NCI-H774 (cell line): ENCODE data around the gene SLC7A6.

Experiments
- DNase-seq: peaks from one replicate; lab custom pipeline; 2025; lab: John Stamatoyannopoulos, UW

Gene SLC7A6

DNA sequence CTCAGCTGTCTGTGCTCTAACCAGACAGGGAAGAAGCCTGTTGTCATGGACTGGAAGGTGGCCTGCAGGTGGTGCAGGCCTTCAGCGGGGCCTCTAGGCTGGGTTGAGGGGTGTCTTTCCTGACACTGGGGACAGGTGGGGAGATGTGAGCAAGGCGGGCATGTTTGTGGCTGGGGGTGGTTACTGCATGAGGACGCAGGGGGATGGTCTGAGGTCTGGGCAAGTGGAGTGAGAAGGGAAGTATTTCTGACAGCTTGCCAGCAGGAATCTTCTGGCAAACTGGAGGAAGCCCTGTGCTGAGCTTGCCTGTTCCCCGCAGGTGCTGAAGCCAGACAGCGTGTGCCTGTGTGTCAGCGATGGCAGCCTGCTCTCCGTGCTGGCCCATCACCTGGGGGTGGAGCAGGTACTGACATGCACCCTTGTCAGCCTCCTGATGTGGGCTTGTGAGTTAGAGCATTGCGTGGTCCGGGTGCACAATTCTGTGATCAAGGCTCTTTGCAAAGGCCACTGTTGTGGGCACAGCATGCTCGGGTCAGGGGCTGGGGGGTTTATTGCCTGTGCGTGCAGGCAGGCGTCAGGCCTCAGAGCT, 82.7 kb downstream of the SLC7A6 start:
- no peak for DNase-seq

DNA sequence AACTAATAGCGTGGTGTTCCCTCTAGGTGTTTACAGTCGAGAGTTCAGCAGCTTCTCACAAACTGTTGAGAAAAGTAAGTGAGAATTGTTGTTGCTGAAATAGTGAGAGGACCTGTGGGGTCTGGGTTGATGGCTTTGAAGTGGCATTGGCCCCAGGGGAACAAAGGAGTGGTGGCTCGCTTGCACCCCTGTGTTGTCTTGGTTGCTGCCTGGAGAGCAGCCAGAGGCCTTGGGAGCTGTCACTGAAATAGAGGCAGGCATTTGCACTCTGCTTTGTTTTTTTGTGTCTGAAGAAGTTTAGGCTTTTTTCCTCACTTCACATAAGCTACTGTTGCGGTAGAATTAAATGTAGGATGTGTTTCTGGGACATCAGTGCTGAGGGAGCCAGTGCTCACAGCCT, 83.3 kb downstream of the SLC7A6 start:
- no peak for DNase-seq

DNA sequence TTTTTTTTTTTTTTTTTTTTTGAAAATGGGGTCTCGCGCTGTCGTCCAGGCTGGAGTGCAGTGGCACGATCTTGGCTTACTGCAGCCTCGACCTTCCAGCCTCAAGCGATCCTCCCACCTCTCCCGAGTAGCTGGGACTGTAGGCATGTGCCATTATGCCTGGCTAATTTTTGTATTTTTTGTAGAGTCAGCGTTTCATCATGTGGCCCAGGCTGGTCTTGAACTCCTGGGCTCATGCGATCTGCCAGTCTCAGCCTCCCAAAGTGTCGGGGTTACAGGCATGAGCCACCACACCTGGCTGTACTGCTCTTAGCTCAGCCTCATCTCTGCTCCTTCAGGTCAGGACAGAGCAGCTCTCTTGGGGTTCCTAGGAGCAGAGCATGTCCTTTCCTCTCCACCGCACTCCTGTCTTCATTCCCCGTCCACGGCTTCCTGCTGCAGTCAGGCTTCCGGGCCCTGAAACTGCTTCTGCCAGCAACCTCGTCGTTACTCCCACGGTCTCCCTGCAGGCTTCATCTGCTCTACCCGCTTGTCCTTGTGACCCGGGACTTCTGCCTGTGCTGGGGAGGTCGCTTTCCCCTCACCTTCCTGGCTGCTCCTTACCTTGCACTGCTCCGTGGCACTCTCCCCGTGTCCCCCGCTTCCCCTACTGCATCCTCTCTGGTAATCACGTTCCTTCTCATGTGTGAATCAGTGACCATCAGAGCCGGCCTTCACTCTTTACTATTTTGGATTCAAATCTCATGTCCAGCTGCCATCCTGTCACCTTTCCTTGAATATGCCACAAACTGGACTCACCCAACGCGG, 84.5 kb downstream of the SLC7A6 start:
- DNase-seq, result no peak

DNA sequence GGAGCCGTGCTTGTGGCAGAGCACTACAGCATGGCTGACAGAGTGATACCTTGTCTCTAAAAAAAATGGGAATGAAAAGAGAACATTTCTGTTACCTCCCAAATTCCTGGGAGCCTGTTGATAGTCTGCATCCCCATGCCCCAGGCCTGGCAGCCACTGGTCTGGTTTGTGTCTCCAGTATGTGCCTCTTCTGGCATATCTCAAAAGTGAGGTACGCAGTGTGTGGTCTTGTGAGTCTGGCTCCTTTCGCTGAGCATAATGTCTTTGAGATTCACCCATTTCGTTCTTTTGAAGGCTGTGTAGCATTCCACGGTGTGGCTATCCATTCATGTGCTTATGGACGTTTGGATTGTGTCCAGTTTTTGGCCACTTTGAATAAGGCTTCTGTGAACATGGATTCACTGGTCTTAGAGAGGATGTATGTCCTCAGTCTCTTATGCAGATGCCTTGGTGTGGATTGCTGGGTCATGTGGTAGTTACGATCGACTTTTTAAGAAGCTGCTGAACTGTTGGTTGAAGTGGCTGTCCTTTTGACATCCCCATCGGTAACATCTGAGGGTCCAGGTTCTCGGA, 85.6 kb downstream of the SLC7A6 start:
- no peak for DNase-seq

DNA sequence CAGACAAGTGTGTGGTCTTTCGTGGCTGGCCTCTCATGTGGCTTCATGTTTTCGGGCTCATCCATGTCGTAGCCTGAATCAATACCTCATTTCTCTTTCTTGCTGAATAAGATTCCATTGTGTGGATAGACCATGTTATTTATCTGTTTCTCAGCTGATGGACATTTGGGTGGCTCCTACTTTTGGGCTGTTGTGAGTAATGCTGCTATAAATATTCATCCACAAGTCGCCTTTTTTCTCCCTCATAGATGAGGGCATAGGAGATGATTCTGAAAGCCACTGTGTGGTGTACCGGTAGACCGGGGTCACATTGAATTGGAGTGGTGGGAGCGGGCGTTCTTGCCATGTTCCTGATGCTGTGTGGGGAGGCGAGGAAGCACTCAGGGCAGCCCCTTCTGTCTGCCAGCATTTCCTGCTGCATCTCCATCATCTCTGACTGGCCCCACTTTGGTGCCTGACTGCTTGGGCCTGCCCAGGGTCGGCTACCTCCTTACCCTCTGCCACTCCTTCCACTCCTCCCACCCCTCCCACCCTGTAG, 86.6 kb downstream of the SLC7A6 start:
- no peak for DNase-seq
